Measurements from ENCODE around the gene MYO1C.

Gene MYO1C

GRCh38 chr17:1416414-1416813 lies 76.1 kb downstream of the MYO1C start:
- no peak for DNase-seq

- no peak for DNase-seq
Measured at GRCh38 chr17:1414634-1415033, 77.9 kb downstream of the MYO1C start.

Data from NCI-H2227 treated with DMSO at 0.1 percent for 48 hours (cell line).